Measurements from ENCODE around the gene MEIOB. TPM values are rescaled to one million over a fixed set of nuclear protein-coding genes. Genes with fewer than 3 reads are reported as not detected.

MEIOB gene
- total RNA-seq, 1 donor: not detected

DNA sequence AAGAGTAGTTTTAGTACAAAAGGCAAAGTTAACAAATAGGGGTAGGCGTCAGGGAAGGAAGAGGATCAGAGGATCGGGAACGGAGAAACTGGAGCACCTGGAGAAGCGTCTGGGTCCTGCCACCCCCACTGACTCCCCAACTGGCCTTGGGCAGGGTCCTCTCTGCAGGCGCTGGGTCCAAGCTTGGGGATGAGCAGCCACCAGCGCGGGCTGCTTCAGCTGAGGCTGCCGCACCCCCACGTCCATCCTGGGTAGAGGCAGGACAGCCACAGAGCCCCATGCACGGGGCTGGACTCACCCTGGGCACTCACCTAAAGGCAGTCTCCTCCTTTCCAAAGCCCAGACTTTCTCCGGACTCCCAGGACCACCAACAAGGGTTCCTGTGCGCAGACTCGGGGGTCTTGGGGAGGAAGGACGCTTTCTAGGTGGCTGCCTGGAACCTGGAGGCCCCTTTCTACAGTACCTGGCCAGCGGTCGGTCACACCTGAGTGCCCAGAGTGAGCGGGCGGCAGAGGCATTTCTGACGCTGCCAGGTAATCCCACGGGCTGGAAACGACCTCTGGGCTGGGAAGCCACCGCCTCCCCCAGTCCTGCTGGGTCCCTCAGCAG lies 45.2 kb upstream of the MEIOB start:
- DNase-seq (ENCODE audit: low read depth): no peak
- H3K4me3 ChIP-seq (ENCODE audit: low read depth, low read length): no peak overlapping the region
- TF ChIP-seq, protein P1, sequence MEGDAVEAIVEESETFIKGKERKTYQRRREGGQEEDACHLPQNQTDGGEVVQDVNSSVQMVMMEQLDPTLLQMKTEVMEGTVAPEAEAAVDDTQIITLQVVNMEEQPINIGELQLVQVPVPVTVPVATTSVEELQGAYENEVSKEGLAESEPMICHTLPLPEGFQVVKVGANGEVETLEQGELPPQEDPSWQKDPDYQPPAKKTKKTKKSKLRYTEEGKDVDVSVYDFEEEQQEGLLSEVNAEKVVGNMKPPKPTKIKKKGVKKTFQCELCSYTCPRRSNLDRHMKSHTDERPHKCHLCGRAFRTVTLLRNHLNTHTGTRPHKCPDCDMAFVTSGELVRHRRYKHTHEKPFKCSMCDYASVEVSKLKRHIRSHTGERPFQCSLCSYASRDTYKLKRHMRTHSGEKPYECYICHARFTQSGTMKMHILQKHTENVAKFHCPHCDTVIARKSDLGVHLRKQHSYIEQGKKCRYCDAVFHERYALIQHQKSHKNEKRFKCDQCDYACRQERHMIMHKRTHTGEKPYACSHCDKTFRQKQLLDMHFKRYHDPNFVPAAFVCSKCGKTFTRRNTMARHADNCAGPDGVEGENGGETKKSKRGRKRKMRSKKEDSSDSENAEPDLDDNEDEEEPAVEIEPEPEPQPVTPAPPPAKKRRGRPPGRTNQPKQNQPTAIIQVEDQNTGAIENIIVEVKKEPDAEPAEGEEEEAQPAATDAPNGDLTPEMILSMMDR (IDR thresholded peaks at IDR 0.05; ENCODE audit: insufficient read depth, low read depth, low read length): no peak

DNA sequence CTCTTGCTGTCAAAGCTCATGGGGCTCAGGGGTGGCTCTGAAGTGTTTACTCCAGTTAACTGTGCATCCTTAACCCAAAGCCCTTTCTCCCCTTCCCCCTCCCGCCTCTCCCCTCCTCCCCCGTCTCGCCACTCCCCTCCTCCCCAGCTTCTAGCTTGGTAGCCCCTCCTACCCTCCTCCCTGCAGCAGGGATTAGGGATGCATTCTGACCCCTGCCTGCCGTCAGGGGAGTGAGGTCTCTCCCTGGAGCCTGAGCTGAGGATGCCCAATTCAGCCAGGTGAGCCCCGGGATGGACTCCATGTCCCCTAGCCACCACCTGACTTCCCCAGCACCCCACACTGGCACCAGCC lies 44.7 kb upstream of the MEIOB start:
- TF ChIP-seq, protein P1 (IDR thresholded peaks at IDR 0.05; ENCODE audit: insufficient read depth, low read depth, low read length): no peak
- DNase-seq (ENCODE audit: low read depth): no peak
- H3K4me3 ChIP-seq (ENCODE audit: low read depth, low read length): no peak overlapping the region

DNA sequence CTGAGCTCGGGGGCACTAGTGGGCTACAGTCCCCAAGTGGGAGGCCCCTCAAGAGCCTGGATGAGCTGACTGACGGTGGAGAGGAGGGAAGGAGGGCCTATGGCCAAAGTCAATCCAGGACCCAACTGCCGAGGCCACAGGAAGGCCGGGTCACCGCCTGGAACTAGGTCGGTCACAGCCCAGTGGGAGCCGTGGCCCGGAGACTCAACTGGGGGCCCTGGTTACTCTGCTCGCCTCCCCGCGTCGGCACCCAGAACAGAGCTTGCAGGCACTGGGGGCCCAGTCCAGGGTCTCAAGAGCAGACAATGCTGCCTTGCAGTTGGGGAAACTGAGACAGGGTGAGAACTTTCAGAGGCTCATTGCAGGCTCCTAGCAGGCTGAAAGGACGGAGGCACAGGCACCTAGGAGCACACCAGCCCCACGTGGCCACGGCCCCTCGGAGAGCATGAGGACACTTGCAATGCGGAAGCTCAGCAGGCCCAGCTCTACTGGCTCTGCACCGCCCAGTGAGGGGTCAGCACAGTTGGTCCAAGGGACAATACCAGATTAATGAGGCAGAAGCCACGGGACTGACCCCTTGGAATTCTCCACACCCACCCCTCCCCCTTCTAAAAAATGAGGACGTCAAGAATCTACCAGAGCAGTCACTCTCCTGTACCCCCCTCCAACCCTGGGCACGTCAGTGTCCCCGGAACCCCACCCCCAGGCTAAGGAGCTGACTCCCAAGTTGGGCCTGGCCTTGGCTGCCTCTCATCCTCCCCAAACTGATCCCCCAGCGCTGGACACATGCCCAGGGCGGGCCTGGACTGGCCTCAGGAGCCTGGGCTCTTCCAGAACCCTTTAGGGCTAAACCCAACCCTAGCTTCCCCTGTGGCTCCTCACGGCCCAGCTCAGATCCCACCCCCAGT lies 44.0 kb upstream of the MEIOB start:
- DNase-seq (ENCODE audit: low read depth): no peak
- H3K4me3 ChIP-seq (ENCODE audit: low read depth, low read length): no peak overlapping the region
- TF ChIP-seq, protein P1 (IDR thresholded peaks at IDR 0.05; ENCODE audit: insufficient read depth, low read depth, low read length): no peak

DNA sequence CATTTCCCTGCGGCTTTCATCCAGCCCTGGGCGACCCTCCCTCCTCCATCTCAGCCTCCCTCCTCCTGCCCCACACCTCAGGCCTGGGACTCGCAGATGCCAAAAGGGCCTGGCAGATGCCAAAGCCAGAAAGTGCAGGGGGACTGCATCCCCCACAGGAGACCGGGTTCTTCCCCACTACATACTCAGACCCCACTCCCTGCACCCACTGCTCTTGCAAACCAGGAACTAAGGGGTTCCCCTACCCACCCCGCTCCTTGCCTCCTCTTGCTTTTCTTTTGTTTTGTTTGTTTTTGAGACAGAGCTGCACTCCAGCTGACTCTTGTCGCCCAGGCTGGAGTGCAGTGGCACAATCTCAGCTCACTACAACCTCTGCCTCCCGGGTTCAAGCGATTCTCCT lies 43.0 kb upstream of the MEIOB start:
- TF ChIP-seq, protein P1 (IDR thresholded peaks at IDR 0.05; ENCODE audit: insufficient read depth, low read depth, low read length): no peak
- DNase-seq (ENCODE audit: low read depth): no peak

DNA sequence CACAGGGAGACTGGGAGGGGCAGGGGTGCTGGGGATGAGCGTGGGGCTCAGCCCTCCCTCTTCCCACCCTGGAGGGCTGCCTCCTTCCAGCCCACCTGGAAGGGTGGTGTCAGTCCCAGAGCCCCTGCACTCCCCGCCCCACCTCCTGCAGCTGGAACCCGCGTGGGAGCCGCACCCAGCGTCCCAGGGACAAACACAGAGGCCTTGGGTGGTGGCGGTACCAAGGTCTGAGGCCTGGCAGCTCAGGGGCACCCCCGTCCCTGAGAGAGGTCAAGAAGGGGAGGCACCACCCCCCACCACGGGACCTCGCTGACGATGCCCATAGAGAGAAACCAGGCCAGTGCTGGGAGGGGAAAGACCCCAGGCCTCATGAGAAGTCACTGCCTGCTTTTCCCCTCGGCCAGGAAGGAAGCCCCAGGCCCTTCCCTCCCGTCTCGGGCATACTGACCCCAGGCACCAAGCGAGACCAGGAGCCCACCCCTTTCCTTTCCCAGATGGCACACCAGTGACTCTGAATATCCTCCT lies 42.2 kb upstream of the MEIOB start:
- no peak for DNase-seq (ENCODE audit: low read depth)
- H3K4me3 ChIP-seq (ENCODE audit: low read depth, low read length): no peak overlapping the region
- TF ChIP-seq, protein P1 (IDR thresholded peaks at IDR 0.05; ENCODE audit: insufficient read depth, low read depth, low read length): no peak

More for the DNA sequence above, 43.0 kb upstream of the MEIOB start:
- no peak overlapping the region for H3K4me3 ChIP-seq (ENCODE audit: low read depth, low read length)

DNA sequence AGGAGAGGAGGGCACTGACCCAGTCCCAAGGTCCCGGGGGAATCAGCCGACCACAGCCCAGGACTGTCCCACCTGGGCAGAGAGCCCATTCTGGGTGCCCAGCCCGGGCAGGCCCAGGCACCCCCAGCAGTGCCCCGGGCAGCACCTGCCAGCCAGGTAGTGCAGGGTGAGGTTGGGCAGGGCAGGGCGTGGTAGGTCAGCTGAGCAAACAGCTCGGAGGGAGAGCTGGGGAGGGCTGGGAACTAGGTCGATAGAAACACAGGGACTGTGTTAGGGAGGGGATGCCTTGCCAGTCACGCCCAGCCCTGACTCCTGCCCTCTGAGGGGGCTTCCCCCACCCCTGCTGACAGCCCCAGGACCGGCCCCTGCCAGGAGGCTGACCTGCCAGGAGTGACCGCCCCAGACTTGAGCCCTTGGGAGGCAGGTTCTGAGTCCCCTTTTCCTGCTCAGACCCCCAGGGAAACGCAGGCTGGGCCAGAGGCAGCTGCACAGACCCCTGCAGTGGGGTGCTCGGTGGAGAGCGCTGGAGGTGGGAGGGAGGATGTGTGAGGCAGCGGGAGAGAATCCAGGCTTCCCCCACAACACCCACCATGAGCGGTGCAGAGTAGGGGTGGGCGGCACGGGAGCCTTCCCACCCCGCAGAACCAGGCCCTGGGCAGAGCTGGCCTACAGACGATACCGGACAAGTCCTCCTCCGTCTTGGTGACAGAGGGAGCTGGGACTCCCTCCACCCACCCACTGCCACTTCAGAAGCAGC lies 41.5 kb upstream of the MEIOB start:
- no peak for DNase-seq (ENCODE audit: low read depth)
- TF ChIP-seq, protein P1 (IDR thresholded peaks at IDR 0.05; ENCODE audit: insufficient read depth, low read depth, low read length): no peak
- H3K4me3 ChIP-seq (ENCODE audit: low read depth, low read length): no peak overlapping the region

All from fibroblast of villous mesenchyme (primary cell).